Measurements from ENCODE around the gene SRSF9.
"Not testable (repeated sequence)": the region's sequence is repeated elsewhere in the genome, so short reads cannot be mapped to it uniquely, and the experiment has no call there.

Gene SRSF9, protein sequence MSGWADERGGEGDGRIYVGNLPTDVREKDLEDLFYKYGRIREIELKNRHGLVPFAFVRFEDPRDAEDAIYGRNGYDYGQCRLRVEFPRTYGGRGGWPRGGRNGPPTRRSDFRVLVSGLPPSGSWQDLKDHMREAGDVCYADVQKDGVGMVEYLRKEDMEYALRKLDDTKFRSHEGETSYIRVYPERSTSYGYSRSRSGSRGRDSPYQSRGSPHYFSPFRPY

DNA sequence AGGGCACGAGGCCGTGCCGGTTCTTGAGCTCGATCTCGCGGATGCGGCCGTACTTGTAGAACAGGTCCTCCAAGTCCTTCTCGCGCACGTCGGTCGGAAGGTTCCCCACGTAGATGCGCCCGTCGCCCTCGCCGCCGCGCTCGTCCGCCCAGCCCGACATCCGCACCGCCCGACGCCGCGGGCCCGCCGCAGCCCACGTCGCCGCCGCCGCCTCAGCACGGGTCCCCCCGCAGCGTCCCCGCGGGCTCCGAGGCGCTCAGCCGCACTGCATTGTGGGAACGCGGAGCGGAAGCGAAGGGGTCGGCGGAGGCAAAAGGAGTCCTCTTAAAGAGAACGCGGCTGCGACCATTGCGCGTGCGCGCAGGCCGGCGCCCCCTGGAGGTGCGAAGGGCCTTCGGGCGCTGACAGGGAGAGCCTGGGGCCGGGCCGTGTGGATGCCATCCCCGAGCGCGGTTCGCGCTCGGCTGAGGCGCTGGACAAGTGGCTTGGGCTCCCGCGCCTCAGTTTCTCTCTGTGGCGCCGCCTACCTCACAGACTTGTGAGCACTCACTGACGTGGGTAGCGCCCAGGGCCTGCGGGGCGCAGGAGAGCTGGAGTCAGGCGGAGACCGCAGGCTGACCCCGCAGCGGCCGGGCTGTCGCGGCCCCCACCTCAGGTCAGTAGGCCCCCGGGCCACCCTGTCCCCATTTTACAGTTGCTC is at the start of gene SRSF9:
TSS of gene SRSF9 (minus strand) at position 299 of the 700 bp plus-strand sequence. CDS start at position 160, 139 bp downstream.
- peak; percentile 91 to 94 for DNase-seq (ENCODE audit: extremely low read depth in 1 of 2, low read depth in 1 of 2)

DNA sequence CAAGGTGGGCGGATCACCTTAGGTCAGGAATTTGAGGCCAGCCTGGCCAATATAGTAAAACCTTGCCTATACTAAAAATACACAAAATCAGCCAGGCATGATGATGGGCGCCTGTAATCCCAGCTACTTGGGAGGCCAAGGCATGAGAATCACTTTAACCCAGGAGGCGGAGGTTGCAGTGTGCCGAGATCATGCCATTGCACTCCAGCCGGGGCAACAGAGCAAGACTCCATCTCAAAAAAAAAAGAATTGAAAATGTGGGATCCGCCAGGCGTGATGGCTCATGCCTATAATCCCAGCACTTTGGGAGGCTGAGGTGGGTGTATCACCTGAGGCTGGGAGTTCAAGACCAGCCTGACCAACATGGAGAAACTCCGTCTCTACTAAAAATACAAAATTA is 49.8 kb upstream of the SRSF9 start:
- DNase-seq (ENCODE audit: extremely low read depth in 1 of 2, low read depth in 1 of 2): not testable (repeated sequence)

DNA sequence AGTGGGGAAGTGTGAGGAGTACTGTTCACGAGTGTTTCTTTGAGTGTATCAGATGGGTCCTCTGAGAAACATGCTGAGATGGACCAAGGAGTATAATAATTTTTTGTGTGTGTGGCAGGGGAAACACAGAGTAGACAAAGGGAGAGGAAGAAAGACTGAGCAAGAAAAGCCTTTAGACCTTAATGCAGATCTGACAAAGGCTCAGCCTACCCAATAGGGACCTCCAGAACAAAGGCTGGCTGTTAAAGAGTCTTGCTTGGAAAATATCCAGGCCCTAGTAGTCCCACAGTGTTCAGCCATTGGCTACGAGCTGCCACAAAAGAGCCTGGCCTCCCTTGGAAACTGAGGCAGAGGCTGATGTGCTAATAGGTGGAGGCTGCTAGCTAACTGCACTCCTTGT is 45.9 kb upstream of the SRSF9 start:
- no peak for DNase-seq (ENCODE audit: extremely low read depth in 1 of 2, low read depth in 1 of 2)

DNA sequence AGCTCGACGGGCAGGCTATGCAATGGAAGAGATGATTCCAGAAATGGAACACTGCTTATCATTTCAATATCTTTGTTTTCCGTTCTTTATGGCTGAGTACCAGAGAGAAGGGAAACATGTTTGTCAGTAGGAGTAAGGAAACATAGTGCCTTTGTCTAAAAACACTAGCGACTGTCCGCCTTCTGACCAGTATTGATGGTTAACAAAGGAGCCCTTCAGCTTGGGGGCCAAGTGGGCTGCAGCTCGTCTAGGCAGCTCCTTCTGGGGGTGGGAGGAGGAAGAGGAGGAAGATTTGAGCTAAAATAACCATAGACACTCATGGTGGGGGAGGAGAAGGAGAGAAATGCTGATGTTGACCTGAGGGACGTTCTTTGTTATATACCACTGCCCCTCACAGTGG is 44.5 kb upstream of the SRSF9 start:
- DNase-seq (ENCODE audit: extremely low read depth in 1 of 2, low read depth in 1 of 2): no peak

DNA sequence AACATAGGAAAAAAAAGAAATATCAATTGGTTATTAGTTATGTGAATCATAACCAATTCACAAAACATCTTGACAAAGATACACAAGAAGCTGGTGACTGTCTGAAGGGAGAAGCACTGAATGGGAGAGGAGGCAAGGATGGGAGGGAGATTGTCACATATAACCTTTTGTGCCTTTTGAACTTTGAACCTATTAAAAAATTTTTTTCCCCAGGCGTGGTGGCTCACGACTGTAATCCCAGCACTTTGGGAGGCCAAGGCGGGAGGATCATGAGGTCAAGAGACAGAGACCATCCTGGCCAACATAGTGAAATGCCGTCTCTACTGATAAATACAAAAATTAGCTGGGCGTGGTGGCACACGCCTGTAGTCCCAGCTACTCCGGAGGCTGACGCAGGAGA is 39.0 kb upstream of the SRSF9 start:
- DNase-seq (ENCODE audit: extremely low read depth in 1 of 2, low read depth in 1 of 2): no peak

DNA sequence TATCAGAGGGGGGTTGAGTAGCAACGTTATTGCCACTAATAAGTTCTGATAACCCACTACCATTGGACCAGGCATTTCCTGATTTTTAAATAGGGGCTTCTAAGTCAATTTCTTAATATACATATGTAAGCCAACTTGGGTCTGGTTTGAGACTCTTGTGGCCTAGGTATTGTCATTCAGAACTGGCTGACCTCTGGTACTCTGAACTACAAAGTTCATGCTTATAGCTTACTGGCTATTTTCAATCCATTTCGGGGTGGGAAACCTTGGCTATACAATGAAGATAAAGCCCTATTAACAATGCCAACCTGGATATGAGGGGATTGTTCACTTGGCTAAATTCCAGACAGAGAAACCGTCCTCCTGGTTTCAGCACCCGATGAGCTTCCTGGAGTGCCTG is 35.0 kb upstream of the SRSF9 start:
- DNase-seq (ENCODE audit: extremely low read depth in 1 of 2, low read depth in 1 of 2): no peak

DNA sequence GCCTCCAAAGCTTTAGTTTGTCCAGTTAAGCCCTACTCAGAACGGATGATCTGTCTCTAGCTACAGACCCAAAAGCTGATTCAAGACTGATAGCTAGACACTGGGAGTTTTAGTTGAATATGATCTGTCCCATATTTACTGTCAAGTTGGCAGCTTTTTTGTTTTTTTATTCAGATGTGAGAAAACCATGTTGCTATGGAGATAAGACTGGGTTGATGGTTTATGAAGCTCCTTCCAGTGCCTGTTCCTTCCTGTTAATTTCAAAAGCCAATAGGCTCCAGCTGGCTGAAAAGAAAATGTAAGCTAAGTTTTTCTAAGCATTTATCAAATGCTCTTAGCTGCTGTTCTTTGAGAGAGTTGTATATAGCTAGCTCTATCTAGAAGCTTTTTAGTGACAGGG is 31.0 kb upstream of the SRSF9 start:
- DNase-seq (ENCODE audit: extremely low read depth in 1 of 2, low read depth in 1 of 2): no peak

DNA sequence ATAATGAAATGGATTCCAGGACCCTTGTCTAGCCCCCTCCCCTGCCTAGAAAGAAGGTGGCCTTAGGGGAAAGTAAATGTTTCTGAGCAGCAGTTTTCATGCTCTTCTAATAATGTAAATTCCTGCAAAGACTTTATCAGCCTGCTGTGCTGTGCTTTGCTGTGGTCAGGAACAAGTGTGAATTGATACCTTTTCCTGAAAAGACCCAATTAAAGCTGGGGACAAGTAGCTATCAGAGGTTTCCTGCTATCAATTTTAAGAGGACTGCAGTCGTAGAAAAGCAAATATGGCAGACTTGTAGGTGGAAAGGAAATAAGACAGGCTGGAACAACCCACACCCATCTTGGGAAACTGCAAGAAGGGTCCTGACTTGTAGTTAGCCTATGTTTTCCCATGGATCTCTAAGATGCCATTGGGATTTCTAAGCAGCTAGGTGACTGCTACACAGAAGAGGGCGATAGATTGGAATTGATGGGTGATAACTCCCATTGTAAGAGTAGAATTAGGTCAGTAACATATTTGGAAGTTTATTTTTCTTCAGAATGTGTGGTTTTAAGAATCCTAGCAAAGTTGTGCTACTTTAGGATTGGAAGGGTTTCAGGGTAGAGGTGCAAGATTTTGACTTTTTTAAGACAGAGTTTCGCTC is 29.4 kb upstream of the SRSF9 start:
- DNase-seq (ENCODE audit: extremely low read depth in 1 of 2, low read depth in 1 of 2): no peak

DNA sequence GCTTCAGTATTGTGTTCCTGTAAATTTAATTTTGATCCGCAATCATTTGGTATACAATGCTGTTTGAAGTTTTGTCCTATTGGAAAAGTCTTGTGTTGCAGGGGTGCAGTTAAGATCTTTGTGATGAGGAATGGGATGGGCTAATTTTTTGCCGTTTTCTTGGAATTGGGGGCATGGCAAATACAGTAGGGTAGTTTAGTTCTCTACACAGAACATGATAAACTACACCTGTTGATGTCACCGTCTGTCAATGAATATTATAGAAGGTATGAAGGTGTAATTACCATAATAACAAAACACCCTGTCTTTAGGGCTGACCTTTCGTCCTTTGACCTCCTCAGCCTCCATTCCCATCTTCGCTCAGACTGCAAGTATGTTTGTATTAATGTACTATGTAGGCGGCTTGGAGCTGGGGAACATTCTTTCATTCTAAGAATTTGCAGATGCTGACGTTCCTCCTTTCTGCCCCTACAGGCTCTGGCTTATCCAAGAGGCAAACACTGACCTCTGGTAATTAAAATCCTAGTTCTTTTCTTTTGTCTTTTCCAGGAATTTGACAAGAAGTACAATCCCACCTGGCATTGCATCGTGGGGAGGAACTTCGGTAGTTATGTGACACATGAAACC is 28.1 kb upstream of the SRSF9 start:
- DNase-seq (ENCODE audit: extremely low read depth in 1 of 2, low read depth in 1 of 2): no peak

DNA sequence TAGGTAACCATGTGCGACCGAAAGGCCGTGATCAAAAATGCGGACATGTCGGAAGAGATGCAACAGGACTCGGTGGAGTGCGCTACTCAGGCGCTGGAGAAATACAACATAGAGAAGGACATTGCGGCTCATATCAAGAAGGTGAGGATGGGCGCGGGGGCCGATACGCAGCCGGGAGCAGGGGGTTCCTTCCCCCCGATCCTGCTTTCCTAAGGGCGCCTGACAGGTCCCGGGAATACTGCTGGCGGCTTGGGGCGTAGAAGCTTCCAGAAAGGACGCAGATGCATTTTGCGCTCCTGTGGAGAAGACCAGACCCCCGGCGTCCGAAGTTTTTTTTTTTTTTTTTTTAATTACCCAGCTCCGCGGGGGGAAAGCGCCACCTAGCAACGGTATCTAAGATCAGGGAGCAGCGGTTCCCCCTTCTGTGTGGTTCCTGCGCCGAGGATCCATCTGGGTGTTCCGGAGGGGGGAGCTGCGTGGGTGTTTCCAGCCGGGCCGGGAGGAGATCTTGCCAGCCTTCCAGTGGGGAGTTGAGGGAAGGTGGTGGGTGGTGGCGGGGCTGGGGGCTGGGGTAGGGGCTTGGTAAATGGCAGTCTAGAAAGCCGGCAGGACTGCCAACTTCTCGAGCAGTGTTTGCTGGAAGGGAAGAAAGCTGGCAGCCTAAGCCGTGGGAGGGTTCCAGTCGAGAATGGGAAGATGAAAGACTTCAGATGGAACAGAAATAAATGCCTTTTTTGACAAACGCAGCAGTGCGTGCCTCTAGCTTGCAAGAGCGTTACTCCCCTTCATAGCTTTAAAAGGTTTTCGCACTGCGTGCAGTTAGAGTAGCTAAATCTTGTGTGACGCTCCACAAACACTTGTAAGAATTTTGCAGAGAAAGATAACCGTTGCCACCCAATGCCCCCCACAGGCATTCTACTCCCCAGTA is 27.1 kb upstream of the SRSF9 start:
- DNase-seq (ENCODE audit: extremely low read depth in 1 of 2, low read depth in 1 of 2): peak in 1 of 2 donors; percentile 29

DNA sequence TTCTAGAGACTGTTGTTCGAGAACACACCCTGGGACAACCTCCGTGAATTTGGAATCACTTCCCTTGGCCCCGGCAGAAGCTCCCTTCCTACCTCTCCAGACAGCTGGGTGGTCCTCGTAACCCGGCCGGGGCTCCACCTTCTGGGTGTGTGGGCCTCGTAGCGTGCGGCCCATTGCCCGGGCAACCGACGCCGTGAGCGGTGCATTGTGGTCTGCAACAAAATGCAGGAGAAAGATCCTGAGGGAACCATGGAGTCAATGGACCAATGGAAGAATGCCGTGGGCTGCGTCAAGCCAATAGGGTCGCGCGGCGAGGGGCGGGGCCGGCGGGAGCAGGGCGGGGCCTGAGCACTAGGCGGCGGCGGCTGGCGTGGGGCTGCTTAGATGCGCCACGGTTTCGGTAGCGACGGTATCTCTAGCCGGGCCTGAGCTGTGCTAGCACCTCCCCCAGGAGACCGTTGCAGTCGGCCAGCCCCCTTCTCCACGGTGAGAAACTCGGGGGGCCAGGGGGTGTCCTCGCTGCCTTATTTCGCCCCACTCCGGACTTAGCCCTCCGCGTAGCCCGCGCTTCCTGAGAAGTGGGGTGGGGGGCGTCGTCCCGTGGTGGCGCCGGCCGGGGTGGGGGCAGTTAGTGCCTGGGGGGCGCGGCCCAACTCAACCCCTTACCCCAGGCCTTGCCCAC is 26.3 kb upstream of the SRSF9 start, which contains the start of gene DYNLL1:
TSS of gene DYNLL1 (plus strand) at position 383 of the 682 bp plus-strand sequence. CDS start 309 bp downstream, outside the sequence.
- peak; percentile 94 to 95 for DNase-seq (ENCODE audit: extremely low read depth in 1 of 2, low read depth in 1 of 2)

DNA sequence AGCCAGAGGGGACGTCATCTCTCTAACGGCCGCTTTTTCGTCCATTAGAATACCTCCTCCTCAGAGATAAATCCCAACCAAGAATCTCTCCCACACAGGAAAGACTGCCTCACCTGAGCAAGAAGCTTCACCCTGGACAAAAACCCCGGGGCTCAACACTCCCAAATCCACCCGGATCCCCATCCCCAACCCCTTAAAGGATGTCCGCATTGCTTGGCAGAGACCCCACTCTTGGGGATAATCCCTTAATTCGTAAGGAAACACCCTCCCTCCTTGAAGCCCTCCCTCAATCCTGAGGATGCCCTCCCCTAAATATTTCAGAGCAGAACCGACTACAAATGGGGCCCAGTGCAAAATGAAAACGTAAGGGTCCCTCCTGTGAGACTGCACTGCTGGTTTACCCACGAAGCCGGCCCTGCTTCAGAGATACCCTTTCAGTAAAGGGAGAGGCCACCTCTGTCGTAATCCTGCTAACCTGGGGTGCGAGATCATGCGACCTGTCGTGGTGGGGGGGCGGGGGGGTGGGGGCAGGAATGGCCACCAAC is 25.7 kb upstream of the SRSF9 start:
- no peak for DNase-seq (ENCODE audit: extremely low read depth in 1 of 2, low read depth in 1 of 2)

DNA sequence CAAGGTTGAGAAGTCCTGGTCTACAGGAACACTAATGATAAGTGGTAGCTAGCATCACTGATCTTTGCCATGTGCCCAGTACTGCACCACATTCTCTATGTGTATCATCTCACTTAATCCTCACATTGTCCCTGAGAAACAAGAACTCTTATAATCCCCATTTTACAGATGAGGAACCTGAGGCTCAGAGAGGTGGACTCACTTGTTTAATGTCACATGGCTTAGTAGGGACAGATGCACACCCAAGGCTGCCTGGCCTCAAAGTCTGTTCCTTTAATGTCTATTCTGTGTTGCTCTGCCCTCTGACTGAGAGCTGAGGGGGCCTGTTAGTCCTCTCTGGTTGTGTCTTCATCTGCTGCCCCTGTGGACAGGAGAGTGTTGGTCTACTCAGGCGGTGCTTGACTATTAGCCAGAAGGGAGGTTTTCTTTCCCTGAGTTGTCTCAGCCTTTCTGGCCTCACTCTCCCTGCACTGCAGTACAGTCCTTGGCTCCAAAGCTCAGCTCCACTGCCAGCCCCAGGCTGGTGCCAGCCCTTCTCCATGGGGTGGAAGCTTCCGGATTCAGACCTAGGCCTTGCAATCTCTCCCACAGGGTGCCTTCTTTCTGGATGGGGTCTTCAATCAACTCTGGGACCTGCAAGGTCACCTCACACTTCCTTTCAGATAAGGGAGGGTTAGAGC is 21.4 kb upstream of the SRSF9 start:
- no peak for DNase-seq (ENCODE audit: extremely low read depth in 1 of 2, low read depth in 1 of 2)

DNA sequence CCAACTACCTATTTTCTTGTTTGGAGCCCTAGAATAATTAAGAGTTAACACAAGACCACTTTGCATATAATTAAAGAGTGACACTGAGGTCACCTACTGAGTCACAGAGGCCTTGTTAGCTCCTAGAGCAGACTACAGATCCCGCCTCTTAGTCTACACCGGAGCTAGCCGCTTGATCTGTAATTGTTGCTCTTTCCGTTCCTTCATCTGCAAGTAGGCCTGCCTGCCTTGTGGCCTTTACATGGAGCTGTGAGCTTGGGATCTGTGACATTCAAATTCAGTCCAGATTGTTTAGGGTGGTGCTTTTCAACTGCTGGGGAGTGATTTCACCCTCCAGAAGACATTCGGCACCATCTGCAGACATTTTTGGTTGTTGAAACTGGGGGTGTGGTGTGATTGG is 20.8 kb upstream of the SRSF9 start:
- no peak for DNase-seq (ENCODE audit: extremely low read depth in 1 of 2, low read depth in 1 of 2)

DNA sequence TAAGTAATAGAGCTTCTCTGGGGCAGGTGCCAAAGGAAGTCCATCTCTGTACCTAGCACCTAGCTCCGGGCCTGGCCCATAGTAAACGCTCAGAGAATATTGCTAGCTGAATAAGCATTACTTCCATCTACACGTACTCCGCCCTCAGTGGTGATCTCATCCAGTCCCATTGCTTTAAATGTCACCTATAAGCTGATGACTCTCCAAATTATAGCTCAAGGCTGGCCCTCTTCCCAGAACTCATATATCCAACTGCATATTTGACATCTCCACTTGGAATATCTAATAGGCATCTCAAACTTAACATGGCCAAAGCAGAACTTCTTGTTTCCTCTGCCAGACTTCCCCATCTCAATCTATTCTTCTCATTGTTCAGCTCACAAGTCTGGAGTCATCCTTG is 19.5 kb upstream of the SRSF9 start:
- no peak for DNase-seq (ENCODE audit: extremely low read depth in 1 of 2, low read depth in 1 of 2)

DNA sequence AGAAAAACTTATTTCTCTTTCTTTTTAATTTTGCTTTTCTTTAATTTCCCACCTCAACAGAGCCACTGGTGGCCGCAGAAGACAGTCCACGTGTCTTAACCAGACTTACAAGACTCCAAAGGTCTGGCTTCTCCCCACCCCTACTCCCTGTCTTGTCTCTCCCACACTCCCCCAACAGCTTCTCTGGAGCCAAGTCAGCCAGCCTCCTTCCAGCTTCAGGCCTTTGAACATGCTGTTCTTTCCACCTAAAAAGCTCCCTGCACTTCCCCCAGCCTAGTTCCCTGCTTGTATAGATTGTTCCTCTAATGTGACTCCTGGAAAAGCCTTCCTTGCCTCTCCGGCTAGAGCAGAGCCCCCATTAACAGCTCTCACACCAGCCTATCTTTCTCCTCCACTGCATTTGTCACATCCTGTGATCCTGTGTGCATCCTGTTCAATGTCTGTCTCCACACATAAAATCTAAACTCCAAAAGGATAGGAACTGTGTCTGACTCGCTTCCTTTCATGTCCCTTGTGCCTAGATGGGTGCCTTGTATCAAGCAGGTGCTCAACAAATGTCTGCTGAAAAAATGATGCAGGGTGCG is 18.6 kb upstream of the SRSF9 start:
- DNase-seq (ENCODE audit: extremely low read depth in 1 of 2, low read depth in 1 of 2): no peak

DNA sequence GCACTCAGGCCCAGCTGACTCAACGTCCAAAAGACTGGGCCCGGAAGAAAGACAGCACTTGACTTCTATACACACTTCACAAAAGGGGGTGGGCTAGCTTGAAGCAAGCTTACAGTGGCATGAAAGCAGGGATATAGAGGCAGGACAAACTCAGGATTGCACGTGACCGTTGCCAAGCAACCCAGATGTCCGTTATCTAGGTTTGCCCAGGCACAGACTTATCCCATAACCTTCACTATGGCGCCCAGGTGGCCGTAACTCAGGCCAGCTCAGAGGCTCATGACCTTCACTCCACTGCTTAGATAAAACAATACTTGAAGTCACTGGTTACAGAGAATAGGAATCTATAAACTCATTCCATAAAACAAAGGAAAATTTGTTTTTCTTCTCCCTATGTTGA is 18.0 kb upstream of the SRSF9 start:
- not testable (repeated sequence) for DNase-seq (ENCODE audit: extremely low read depth in 1 of 2, low read depth in 1 of 2)

DNA sequence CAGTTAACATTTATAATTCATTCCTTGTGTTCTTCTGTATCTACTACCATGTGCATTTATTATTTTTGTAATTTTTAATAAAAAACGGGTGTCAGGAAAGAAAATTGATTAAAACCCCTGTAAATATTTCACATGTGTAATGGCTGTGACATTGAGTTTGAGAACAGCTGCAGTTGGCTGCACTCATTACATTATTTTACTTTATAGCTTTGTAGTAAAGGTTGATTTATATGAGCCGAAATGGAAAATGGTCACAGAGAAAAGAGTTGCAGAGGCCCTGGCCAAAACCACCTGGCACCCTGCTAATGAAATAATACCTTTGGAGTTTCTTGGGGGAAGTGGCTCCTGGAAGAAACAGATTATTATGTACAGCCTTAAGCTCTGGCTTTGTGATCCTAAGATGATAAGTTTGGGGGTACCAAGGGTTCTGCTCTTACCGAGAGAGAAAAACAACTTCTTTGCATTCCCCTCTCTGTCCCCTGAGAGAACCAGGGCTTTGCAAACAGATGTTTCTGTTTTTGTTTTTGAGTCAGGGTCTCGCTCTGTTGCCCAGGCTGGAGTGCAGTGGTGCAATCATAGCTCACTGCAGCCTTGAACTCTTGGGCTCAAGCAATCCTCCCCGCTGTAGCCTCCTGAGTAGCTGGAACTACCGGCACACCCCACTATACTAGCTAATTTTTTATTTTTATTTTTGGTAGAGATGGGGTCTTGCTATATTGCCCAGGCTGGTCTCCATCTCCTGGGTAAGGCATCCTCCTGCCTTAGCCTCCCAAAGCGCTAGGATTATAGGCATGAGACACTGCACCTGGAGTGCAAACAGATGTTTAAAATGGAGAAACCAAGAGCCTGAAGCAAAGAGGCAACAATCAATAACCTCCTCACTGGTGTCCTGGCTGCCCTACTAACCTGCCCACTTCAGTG is 16.7 kb upstream of the SRSF9 start:
- DNase-seq (ENCODE audit: extremely low read depth in 1 of 2, low read depth in 1 of 2): no peak

All from stimulated activated CD8-positive, alpha-beta memory T cell treated with anti-CD3 and anti-CD28 coated beads, Interleukin-7, amount 100 ng/mL, for 48 hours (primary cell).